ENCODE data around the gene STIP1. TPM values are rescaled to one million over a fixed set of nuclear protein-coding genes. Genes with fewer than 3 reads are reported as not detected.

STIP1 gene
- total and polyA plus RNA-seq, 2 of the 8 experiments (the other 6 are each of a cell fraction or from before 2014, with no cell fraction given) = 140 to 329 TPM

- TF ChIP-seq RNF2 (IDR thresholded peaks at IDR 0.05; ENCODE audit: borderline replicate concordance, low read depth, low read length, missing control alignments, poor library complexity, severe bottlenecking) (no peak), POLR2AphosphoS5 (IDR thresholded peaks at IDR 0.05; ENCODE audit: low read depth, low read length) (no peak)
Observed at GRCh38 chr11:64204464-64204989, 18.6 kb downstream of the STIP1 start (continued).

Data from H1 (cell line).